ENCODE data around the gene INTS1.

INTS1 gene

GRCh38 chr7:1503390-1503789 is 799 bp downstream of the INTS1 start:
- no peak for DNase-seq (ENCODE audit: low read depth)

DNA sequence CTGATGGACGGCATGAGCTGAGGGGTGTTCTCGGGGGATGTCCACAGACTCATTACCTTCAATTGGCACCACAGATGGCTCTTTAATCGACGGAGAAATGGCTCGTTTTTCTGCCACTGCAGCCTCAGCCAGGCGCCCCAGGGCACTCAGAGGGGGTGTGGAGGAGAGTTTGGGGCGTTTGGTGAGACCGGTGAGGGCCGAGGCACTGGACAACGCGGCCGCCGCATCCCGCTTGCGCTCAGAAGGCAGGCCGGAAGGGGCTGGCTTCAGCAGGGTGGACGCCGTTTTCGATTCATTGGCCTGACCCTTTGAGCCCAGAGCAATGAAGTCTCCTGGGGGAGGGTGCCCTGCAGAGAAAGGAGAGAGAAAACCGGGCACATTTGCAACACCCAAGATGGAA is 1.3 kb downstream of the INTS1 start:
- DNase-seq (ENCODE audit: low read depth), result no peak

DNA sequence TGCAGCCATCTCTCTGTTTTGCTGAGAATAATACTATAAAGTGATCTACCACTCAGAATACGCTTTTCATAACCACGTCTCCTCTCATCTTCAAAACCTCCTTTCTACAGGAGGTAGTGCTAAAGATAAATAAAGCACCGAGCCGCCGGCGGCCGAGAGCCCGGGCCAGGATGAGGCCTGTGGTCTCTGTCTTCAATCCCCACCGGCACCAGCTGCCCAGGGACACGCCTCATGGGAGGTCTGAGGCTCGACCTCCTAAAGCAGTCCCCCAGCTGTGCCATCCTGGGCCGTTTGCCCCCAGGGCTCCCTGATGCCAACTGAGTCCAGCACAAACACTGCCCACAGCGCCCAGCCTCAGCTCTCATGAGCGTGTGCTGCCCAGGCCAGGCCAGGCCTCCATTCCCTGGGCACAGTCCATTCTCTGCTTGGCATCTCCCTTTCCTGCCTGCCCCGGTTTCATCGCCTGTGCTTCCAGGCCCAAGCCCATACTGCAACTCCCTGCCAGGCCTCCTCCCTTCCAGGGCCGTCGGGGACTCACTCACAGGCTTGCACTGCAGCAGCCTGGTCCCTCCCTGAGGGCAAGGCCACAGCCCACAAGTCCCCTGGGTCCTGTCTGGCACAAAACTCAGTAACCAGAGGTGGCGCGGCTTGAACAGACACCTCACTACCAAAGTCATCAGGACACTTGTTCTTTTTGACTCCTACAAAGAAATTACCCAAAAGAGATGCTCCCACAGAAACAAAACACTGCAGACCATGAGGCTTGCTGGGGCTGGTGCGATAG is 2.5 kb downstream of the INTS1 start:
- DNase-seq (ENCODE audit: low read depth), result no peak

DNA sequence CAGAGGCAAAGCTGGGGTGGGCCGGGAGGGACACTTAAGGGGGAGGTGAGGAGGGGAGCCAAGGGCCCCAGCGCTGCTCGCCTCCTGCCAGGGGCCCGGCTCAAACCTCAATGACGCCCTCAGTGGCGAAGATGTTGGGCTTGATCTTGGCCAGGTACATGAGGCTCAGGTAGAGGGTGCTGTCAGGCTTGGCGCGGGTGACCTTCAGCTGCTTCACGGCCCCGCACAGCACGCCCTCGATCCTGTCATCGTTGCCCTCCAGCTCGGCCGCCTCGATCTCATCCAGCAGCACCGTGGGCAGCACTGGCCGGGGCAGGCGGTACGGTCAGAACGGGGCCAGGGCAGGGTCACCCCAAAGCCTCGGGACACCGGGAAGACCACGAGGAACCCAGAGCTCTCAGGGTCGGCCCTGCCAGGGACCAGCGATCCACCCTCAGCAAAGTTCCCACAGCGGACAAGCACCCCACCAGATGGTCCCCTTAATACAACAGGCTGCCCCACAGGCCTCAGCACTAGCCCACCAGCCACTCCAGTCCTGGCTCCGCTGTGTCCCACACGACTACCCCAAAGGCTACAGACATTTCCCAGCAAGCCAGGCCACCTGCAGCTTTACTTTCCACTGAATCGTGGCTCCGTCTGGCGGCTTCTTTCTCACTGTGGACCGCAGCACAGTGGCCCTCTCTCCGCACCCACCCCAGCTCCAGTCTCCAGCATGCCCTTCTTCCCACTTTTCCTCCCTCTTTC is 4.0 kb downstream of the INTS1 start:
- no peak for DNase-seq (ENCODE audit: low read depth)

DNA sequence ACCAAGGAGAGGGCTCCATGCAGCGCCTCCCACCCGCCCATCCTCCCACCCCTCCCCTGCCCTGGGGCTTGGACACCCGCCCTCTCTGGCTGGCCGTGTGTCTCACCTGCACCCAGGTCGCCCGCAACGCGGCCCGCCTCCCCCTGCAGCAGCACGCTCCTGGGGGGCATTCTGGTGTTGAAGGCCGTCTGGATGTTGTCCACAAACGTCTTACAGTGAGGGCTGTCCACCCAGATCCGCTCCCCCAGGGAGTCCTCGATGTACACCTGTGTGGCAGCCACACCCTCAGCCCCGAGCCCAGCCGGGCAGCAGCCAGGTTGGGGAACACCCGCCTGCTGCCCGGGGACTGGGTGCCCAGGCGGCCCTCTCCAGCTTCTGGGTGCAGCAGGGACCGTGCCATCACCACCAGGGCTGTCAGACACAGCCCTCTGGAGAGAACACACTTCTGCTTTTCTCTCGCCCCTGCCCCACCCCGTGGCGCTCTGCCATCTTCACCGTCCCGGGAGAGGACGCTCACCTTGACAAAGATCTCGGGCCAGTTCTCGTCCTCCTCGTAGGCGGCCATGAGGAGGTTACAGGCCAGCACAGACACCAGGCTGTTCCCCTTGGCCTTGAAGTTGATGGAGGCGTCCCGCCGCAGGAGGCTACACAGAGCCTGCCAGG is 4.7 kb downstream of the INTS1 start:
- DNase-seq (ENCODE audit: low read depth), result no peak

DNA sequence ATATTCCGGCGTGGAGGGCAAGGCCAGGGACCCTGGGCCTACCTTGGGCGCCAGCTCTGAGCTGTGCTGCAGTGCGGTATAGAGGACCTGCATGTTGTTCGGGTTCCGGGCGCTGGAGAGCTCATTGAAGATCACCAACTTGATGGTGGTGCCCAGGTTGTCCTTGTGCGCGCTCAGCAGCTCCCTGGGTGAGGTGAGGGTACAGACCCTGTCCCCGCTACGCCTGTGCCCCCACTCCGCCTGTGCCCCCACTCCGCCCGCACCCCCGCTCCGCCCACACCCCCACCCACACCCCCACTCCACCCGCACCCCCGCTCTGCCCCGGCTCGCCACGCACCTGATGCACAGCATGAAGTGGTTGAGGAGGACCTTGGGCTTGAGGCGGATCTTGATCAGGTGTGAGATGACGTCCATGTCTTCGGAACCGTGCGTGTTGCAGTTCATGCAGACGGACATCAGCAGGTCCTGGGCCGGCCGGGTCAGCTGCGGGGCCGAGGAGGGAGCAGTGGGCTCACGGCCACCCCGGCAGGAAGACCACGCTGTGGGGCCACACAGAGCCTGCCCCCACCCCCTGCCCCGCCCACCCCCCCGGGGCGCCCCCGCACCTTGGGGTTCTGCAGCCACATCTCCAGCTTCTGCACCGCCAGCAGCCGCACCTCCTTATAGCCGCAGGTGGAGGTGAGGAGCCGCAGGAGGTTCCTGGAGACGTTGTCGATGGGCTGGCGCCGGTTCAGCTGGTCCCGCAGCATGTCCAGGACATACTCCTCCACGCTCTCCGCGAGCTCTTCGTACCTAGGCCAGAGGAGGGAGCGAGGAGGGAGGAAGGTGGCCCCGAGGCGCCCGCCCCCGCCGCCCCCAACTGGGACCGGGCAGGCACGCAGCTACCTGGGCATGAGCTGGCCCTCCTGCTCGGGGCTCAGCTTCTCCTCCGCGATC is 5.6 kb downstream of the INTS1 start:
- DNase-seq (ENCODE audit: low read depth), result no peak

DNA sequence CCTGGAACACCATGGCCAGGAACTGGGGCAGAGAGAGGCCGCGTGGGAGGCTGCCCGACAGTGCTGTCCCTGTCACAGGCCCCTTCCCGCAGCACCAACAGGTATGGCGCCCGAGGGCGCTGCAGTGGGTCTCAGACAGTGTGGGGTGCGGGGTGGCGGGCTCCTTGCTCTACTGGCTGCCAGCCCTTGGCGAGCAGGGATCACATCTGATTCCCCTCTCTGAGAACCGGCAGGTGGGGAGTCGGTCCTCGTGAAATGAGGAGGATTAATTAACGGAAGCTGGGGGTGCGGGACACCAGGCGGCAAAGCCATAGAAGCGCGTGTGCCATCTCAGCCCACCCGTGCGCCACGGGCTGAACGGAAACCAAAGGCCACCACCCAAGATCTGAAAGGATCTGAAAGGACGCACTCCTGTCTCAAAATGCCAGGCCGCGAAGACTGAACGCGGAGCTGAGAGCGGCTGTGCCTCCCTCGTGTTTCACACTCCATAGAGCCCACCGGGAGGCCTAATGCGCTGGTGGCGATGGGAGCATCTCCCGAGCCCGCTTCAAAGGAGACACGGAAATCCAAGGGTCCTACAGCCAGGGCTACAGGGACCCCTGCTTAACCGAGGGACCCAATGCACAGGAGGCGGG is 6.8 kb downstream of the INTS1 start:
- no peak for DNase-seq (ENCODE audit: low read depth)

DNA sequence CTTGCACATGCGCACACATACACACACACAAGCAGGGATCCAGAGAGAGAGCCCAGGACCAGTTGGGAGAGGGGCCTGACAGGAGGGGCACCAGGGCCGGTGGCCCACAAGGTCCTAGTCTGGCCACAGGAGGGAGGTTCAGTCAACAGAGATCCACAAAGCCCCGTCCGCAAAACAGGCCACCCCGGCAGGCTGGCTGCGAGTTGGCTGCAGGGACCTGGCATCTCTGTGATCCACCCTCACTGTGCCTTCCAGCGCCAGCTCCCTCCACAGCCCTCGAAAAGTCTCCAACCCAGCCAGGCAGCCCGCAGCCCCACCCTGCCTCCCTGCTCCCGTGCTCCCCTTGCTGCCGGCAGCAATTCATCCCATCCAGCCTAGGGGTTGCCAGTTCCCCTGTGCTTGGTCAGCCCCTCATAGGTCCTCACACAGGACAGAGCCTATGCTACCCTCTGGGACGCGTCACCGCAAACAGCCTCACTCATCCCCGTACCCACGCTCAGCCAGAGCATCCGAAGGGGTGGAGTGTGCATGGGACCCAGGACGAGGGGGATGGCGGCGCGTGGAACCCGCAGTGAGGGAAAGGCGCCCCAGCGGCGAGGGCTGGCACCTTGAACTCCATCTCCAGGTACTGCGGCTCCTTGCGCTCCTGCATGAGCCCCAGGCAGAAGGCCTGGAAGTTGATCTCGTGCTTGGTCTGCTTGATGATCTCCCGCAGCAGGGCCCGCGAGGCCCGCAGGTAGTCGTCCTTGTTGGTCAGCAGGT is 7.5 kb downstream of the INTS1 start:
- DNase-seq (ENCODE audit: low read depth), result no peak

- no peak for DNase-seq (ENCODE audit: low read depth)
These were observed 8.5 kb downstream of the INTS1 start for GRCh38 chr7:1495564-1496242.

GRCh38 chr7:1494866-1495563 is 9.2 kb downstream of the INTS1 start:
- DNase-seq (ENCODE audit: low read depth), result no peak

DNA sequence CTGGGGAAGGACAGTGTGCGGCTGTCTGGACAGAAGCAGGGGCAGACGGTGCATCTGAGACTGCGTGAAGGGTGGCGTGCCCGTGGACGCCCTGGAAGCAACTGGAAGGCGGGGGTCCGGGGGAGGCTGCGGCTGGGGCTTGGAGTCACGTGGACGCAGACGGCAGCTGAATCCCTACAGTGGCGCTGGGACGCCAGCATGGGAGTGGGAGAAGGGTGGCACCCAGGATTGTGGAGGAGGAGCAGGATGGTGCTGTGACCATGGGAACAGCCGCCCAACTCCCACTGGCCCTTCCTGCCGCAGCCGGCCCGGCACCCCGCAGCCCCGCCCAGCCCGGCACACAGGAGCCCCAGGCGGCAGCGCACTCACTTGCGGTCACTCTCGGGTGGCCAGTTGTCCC is 9.7 kb downstream of the INTS1 start:
- no peak for DNase-seq (ENCODE audit: low read depth)

GRCh38 chr7:1493571-1493970 is 10.6 kb downstream of the INTS1 start:
- no peak for DNase-seq (ENCODE audit: low read depth)

DNA sequence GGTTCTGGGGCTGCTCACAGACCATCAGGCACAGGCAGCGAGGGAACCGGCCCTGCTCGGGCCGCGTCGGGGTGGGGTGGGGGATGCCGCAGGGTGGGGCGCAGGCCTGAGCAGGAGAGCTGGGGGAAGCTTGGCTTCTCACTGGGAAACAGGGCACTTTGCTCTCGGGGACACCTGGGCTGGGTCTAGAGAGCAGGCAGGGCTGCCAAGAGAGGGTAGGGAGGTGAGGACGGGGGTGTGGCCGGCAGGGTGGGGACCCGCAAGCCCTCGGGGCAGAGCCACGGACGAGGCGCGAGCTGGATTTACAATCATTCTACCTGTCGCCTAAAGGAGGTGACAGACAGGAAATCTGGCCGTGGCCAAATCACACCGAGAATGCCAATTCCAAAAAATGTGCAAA is 11.1 kb downstream of the INTS1 start:
- DNase-seq (ENCODE audit: low read depth), result no peak

DNA sequence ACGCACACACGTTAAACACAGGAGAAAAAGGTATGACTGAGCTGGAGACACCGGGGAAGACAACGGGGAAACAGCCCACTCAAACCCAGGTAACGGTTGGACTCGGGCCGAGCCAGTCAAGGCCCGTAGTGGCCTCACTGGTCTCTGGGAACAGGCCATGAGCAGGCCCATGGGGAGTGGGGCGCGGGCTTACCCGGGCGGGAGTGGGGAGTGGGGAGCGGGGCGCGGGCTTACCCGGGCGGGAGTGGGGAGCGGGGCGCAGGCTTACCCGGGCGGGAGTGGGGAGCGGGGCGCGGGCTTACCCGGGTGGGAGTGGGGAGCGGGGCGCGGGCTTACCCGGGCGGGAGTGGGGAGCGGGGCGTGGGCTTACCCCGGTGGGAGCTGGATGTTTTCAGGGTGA is 11.5 kb downstream of the INTS1 start:
- DNase-seq (ENCODE audit: low read depth), result no peak

DNA sequence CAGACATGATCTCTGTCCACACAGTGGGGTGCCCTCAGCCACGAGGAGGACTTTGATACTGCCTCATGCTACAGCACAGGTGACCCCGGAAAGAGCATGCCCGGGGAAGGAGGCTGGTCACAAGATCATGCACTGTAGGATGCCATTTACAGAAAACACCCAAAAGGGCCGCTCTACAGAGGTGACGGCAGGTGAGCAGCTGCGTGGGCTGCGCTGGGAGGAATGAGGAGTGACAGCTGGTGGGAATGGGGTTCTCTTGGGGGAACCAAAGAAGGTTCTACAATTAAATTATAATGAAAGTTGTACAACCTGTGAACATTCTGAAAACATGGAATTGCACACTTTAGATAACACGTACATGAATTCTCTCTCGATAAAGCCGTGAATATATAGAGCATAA is 12.0 kb downstream of the INTS1 start:
- no peak for DNase-seq (ENCODE audit: low read depth)

- no peak for DNase-seq (ENCODE audit: low read depth)
These were observed 13.4 kb downstream of the INTS1 start for GRCh38 chr7:1490837-1491236.

GRCh38 chr7:1489336-1489735 is 14.9 kb downstream of the INTS1 start:
- DNase-seq (ENCODE audit: low read depth), result no peak

DNA sequence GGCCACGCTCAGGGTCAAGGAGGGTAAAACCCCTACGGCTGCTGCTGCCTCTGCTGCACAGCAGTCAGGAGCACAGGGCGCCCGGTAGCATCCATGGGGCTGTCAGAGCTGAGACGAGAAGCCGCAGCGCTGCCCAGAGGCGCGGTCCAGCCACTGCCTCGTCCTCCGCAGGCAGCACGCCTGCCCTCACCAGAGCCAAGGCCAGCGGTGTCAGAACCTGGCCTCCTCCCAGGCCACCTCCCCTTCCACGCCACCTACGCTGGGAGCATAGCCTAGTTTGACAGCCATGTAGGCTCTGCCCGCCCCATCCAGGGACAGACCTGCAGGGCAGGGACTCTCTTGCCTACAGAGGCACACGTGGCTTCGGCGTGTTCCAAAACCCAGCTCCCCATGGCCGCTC is 16.2 kb downstream of the INTS1 start:
- DNase-seq (ENCODE audit: low read depth), result no peak

GRCh38 chr7:1487466-1487865 is 16.7 kb downstream of the INTS1 start:
- DNase-seq (ENCODE audit: low read depth), result no peak

DNA sequence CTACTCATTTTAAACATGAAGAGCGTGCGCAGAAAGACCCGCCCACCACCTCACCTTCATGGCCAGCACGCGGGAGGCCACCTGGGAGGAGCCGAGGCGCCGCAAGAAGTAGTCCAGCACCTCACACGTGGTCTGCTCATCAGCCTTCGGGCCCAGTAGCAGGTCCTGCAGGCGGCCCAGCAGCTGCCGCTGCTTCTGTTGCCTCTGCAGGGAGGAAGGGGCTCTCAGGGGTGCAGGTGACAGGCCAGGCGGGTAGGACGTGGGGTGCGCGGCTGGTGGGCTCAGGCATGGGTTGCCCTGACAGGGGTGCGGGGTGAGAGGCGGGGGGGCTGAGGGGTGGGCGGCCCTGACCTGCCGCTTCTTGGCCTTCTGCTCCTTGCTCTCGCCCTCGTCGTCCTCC is 17.6 kb downstream of the INTS1 start:
- DNase-seq (ENCODE audit: low read depth), result no peak
